Stimulated activated CD8-positive, alpha-beta memory T cell treated with anti-CD3 and anti-CD28 coated beads, Interleukin-4, amount 100 ng/mL, for 24 hours (primary cell): ENCODE data around the gene MRGPRE.

Source experiments
- DNase-seq: peaks from one replicate; pipeline ENCODE4 v3.0.0-alpha.2; 2020; ENCODE audit warnings: low read depth

Gene MRGPRE

GRCh38 chr11:3178349-3178748, 53.9 kb downstream of the MRGPRE start:
- DNase-seq, result no peak

GRCh38 chr11:3177931-3178330, 54.3 kb downstream of the MRGPRE start:
- no peak for DNase-seq
